ENCODE measurements around the gene ITGA11. TPM values are rescaled to one million over a fixed set of nuclear protein-coding genes. Genes with fewer than 3 reads are reported as not detected.

Gene ITGA11
- total RNA-seq, 4 donors from 2014 or later, result 3.3 to 15.8 (median 8.6) TPM

DNA sequence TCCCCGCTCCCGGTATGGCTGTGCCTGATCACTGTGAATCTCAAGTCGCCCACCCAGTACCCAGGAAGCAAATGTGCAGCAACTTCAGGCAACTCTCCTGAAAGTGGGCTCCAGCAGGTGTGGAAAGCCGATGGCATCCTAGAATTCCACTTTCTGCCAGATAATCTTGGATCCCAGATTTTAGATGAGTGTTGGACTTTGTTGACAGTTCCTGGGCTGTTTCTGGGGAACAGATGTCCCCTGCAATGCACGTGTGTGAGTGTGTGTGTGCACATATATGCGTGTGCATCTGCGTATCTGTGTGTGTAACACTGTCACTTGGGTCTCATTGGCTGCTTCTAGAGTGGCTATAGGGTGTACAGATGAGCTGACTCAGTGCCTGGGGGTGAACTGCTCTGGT lies 95.4 kb downstream of the ITGA11 start:
- H3K27me3 ChIP-seq, result no peaks in the 10 kb centered on the region

DNA sequence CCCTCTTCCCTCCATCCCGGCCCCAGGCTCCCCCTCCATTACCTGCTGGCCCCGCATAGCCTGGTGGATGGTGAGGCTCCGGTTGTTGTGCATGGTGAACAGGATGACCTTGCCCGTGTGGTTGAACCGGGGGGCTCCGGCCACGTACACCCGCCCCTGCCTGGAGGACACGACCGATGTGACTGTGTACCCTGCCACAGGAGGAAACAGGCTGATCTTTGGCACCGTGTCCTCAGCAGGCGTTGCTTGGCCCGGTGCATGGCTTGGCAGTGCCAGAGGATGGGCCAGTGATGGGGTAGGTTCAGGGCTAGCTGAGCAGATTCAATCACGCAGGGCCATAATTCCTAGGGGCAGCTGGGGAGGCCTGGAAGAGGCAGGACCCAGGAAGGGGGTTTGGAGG lies 96.3 kb downstream of the ITGA11 start:
- DNase-seq (ENCODE audit: extremely low spot score), result no peak
- Histone ChIP-seq H3K36me3 (peaks cover 0 to 12% (median 0%) of the 10 kb centered on the region in 4 donors), H3K4me3 (no peak overlapping the region), H3K27ac (replicated peaks in 1 of 4) (no peak overlapping the region), H3K27me3 (no peaks in the 10 kb centered on the region), H3K4me1 (peaks cover 24 to 38% (median 31%) of the 10 kb centered on the region in 4 donors), H3K9me3 (no peaks in the 10 kb centered on the region)
- TF ChIP-seq POLR2A (IDR thresholded peaks at IDR 0.05; ENCODE audit: low read depth), result no peak
- TF ChIP-seq POLR2AphosphoS5 (IDR thresholded peaks at IDR 0.05), result no peak
- TF ChIP-seq EP300 (IDR thresholded peaks at IDR 0.05), result no peak
- TF ChIP-seq, protein P1, sequence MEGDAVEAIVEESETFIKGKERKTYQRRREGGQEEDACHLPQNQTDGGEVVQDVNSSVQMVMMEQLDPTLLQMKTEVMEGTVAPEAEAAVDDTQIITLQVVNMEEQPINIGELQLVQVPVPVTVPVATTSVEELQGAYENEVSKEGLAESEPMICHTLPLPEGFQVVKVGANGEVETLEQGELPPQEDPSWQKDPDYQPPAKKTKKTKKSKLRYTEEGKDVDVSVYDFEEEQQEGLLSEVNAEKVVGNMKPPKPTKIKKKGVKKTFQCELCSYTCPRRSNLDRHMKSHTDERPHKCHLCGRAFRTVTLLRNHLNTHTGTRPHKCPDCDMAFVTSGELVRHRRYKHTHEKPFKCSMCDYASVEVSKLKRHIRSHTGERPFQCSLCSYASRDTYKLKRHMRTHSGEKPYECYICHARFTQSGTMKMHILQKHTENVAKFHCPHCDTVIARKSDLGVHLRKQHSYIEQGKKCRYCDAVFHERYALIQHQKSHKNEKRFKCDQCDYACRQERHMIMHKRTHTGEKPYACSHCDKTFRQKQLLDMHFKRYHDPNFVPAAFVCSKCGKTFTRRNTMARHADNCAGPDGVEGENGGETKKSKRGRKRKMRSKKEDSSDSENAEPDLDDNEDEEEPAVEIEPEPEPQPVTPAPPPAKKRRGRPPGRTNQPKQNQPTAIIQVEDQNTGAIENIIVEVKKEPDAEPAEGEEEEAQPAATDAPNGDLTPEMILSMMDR (IDR thresholded peaks at IDR 0.05), result no peak
- WGBS, result 82% methylated on average over 6 of the region's 14 CpGs
- intact Hi-C loops (cut with DNase I), result no loop called here

More for the DNA sequence above, 95.4 kb downstream of the ITGA11 start:
- TF ChIP-seq, protein P1 (IDR thresholded peaks at IDR 0.05), result no peak
- TF ChIP-seq POLR2AphosphoS5 (IDR thresholded peaks at IDR 0.05) (no peak), EP300 (IDR thresholded peaks at IDR 0.05) (no peak), POLR2A (IDR thresholded peaks at IDR 0.05; ENCODE audit: low read depth) (no peak)
- no peak overlapping the region for H3K4me3 ChIP-seq
- WGBS, result 81% methylated on average over 7 of the region's 7 CpGs
- peaks cover 32 to 47% (median 39%) of the 10 kb centered on the region in 4 donors for H3K4me1 ChIP-seq
- peaks cover 0 to 3% (median 0%) of the 10 kb centered on the region in 4 donors for H3K36me3 ChIP-seq
- H3K9me3 ChIP-seq, result no peaks in the 10 kb centered on the region
- H3K27ac ChIP-seq (replicated peaks in 1 of 4), result no peak overlapping the region
- intact Hi-C loops (cut with DNase I), result no loop called here
- no peak for DNase-seq (ENCODE audit: extremely low spot score)

DNA sequence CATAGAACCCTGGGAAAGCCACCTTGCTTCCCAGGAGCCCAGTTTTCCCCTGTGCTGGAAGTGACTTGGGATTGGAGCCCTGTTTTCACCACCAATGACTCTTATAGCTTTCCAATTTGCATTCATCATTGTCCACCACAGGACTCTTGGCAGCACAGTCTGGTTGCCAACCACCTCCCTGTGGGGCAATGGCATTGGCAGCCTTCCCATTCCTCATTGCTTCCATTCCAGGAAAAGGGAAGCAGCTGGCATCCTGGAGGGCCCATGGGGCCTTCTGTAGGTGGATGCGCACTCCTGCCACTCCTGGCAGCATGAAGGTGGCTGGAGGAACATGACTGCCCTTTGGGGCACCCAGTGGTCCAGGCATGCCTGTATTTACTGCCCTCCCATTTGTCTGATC lies 96.7 kb downstream of the ITGA11 start:
- peak overlapping the region; percentile 28 to 40 (median 36) for H3K27ac ChIP-seq (replicated peaks in 1 of 4)
- intact Hi-C loops (cut with DNase I), result no loop called here
- DNase-seq (ENCODE audit: extremely low spot score), result no peak

DNA sequence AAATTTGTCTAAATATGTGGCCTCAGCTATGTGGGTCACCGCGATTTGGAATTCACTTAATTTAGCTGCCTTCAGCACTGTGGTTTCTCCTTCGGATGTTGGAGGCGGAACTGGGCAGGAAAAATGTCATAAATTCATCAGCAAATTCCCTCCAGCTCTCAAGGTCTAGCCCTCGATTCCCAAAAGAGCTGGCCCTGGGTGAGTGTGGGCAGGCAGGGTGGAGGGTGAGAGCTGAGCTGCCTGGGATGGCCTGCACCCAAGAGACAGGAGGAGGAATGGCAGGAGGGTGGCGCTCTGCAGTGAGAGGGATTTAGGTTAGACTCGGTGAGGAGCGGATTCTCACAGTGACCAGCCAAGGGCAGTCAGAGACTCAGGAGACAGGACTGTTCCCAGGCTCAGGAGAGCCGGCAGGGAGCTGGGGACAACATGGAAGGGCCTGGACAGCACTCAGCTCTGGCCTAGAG lies 97.3 kb downstream of the ITGA11 start:
- TF ChIP-seq POLR2AphosphoS5 (IDR thresholded peaks at IDR 0.05) (no peak), POLR2A (IDR thresholded peaks at IDR 0.05; ENCODE audit: low read depth) (no peak), EP300 (IDR thresholded peaks at IDR 0.05) (no peak)
- TF ChIP-seq, protein P1 (IDR thresholded peaks at IDR 0.05), result no peak
- Histone ChIP-seq H3K4me3 (no peak overlapping the region), H3K9me3 (no peaks in the 10 kb centered on the region), H3K4me1 (peaks cover 17 to 28% (median 24%) of the 10 kb centered on the region in 4 donors), H3K27ac (replicated peaks in 1 of 4) (peak overlapping the region; percentile 28 to 40 (median 36)), H3K27me3 (no peaks in the 10 kb centered on the region), H3K36me3 (peaks cover 0 to 20% (median 0%) of the 10 kb centered on the region in 4 donors)
- DNase-seq (ENCODE audit: extremely low spot score), result no peak
- intact Hi-C loops (cut with DNase I), result no loop called here
- 67% methylated on average over 9 of the region's 9 CpGs for WGBS

More for the DNA sequence above, 96.7 kb downstream of the ITGA11 start:
- Histone ChIP-seq H3K9me3 (no peaks in the 10 kb centered on the region), H3K4me3 (no peak overlapping the region), H3K4me1 (peaks cover 20 to 34% (median 27%) of the 10 kb centered on the region in 4 donors), H3K36me3 (peaks cover 0 to 16% (median 0%) of the 10 kb centered on the region in 4 donors), H3K27me3 (no peaks in the 10 kb centered on the region)
- TF ChIP-seq POLR2AphosphoS5 (IDR thresholded peaks at IDR 0.05) (peak; percentile 31 to 47), POLR2A (IDR thresholded peaks at IDR 0.05; ENCODE audit: low read depth) (no peak)
- TF ChIP-seq, protein P1 (IDR thresholded peaks at IDR 0.05), result no peak
- 100% methylated on average over 1 of the region's 1 CpG for WGBS
